ENCODE data around the gene PNLDC1.

The PNLDC1 gene

DNA sequence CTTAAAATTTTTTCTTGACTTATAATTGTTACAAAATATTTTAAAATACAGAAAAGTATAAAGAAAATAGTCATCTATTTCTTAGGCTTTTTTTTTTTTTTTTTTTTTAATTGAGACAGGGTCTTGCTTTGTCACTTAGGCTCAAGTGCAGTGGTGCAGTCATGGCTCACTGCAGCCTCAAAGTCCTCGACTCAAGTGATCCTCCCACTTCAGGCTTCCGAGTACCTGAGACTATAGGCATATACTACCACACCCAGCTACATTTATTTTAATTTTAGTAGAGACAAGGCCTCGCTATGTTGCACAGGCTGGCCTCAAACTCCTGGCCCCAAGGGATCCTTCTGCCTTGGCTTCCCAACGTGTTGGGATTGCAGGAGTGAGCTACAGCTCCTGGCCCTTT is 43.6 kb upstream of the PNLDC1 start:
- Histone ChIP-seq H3K36me3 (peaks cover 56% of the 10 kb centered on the region), H3K4me3 (ENCODE audit: low read depth, low read length) (no peak overlapping the region), H3K4me1 (no peaks in the 10 kb centered on the region), H3K27me3 (no peaks in the 10 kb centered on the region), H3K9me3 (no peaks in the 10 kb centered on the region)
- TF ChIP-seq, protein P1, sequence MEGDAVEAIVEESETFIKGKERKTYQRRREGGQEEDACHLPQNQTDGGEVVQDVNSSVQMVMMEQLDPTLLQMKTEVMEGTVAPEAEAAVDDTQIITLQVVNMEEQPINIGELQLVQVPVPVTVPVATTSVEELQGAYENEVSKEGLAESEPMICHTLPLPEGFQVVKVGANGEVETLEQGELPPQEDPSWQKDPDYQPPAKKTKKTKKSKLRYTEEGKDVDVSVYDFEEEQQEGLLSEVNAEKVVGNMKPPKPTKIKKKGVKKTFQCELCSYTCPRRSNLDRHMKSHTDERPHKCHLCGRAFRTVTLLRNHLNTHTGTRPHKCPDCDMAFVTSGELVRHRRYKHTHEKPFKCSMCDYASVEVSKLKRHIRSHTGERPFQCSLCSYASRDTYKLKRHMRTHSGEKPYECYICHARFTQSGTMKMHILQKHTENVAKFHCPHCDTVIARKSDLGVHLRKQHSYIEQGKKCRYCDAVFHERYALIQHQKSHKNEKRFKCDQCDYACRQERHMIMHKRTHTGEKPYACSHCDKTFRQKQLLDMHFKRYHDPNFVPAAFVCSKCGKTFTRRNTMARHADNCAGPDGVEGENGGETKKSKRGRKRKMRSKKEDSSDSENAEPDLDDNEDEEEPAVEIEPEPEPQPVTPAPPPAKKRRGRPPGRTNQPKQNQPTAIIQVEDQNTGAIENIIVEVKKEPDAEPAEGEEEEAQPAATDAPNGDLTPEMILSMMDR (IDR thresholded peaks at IDR 0.05; ENCODE audit: low read depth, low read length): no peak
- no peak for DNase-seq

GRCh38 chr6:159758031-159759001 is 41.8 kb upstream of the PNLDC1 start:
- no peak overlapping the region for H3K4me3 ChIP-seq (ENCODE audit: low read depth, low read length)
- H3K4me1 ChIP-seq: no peaks in the 10 kb centered on the region
- no peak for DNase-seq
- H3K9me3 ChIP-seq: no peaks in the 10 kb centered on the region
- TF ChIP-seq, protein P1 (IDR thresholded peaks at IDR 0.05; ENCODE audit: low read depth, low read length): peak; percentile 29; the same call in 1 of the 2 replicates
- no peaks in the 10 kb centered on the region for H3K27me3 ChIP-seq
- H3K36me3 ChIP-seq: peaks cover 39% of the 10 kb centered on the region

DNA sequence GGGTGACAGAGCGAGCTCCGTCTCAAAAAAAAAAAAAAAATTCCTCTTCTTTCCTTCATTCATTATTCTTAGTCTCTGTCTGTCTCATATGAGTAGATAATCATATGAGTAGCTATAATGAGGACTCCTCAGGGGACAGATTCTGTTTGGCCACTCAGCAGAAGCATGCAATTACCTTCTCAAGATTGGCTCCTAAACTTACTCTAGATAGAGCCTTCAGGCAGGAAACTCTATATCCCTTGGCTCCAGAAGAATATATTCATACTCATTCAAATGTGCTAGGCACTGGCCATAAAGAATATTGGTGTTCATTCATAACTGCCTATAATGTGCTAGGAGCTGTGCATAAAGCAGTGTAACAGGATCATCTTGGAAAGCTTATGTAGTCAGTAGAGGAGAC is 40.4 kb upstream of the PNLDC1 start:
- Histone ChIP-seq H3K9me3 (no peaks in the 10 kb centered on the region), H3K36me3 (peaks cover 38% of the 10 kb centered on the region), H3K27me3 (no peaks in the 10 kb centered on the region), H3K4me3 (ENCODE audit: low read depth, low read length) (no peak overlapping the region), H3K4me1 (no peaks in the 10 kb centered on the region)
- no peak for DNase-seq
- TF ChIP-seq, protein P1 (IDR thresholded peaks at IDR 0.05; ENCODE audit: low read depth, low read length): no peak

DNA sequence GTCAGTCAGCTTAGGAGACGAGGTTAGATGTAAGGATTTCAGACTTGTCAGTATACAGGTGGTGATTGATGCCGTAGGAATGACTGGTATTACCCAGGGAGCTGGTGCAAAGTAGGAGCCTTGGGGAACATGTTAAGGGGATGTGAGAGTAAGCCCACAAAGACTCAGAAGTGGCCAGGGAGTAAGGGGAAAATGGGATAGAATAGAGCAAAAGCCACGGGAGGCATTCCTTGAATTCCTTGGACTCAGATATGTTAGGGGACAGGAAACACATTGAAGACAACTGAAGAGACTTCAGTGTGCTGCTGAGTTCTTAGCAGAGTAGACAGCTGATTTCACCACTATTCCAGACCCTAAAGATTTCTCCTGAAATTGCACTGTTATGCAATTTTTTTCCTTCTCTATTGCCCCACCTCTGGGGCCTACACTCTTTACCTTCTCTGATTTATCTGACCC is 39.4 kb upstream of the PNLDC1 start:
- DNase-seq: no peak
- Histone ChIP-seq H3K4me3 (ENCODE audit: low read depth, low read length) (peak overlapping the region; percentile 90), H3K4me1 (no peaks in the 10 kb centered on the region), H3K36me3 (peaks cover 37% of the 10 kb centered on the region), H3K27me3 (no peaks in the 10 kb centered on the region), H3K9me3 (no peaks in the 10 kb centered on the region)
- TF ChIP-seq, protein P1 (IDR thresholded peaks at IDR 0.05; ENCODE audit: low read depth, low read length): no peak

GRCh38 chr6:159761129-159761872 is 38.8 kb upstream of the PNLDC1 start:
- Histone ChIP-seq H3K4me3 (ENCODE audit: low read depth, low read length) (peak overlapping the region; percentile 90), H3K9me3 (no peaks in the 10 kb centered on the region), H3K36me3 (peaks cover 35% of the 10 kb centered on the region), H3K4me1 (no peaks in the 10 kb centered on the region), H3K27me3 (no peaks in the 10 kb centered on the region)
- DNase-seq: peak; percentile 30
- TF ChIP-seq, protein P1 (IDR thresholded peaks at IDR 0.05; ENCODE audit: low read depth, low read length): no peak

Measured in BE2C (cell line).